Measurements from ENCODE around the gene GRIA3.

- no peak for TF ChIP-seq CTCF (IDR thresholded peaks at IDR 0.05)
- no peak for TF ChIP-seq EZH2phosphoT487 (IDR thresholded peaks at IDR 0.05)
- TF ChIP-seq EZH2 (IDR thresholded peaks at IDR 0.05): no peak
Measured at GRCh38 chrX:123442764-123443163, 258.7 kb downstream of the GRIA3 start.

Data from neural progenitor cell (in vitro differentiated cells).